HG02610 (cell line): Measurements from ENCODE around the gene MC2R.

ENCODE experiments used
- ATAC-seq: cut with Tn5 transposase; IDR thresholded peaks from one replicate; pipeline ENCODE4 v1.9.1; 2021; ENCODE audit warnings: mild to moderate bottlenecking, moderate library complexity; ENCODE audit not compliant: unreplicated experiment

The MC2R gene

GRCh38 chr18:13915391-13915790 is at the start of gene MC2R:
Gene MC2R (minus strand): TSS chr18:13915536. CDS start chr18:13885518, 30,018 bp downstream.
- ATAC-seq, result no peak

- ATAC-seq, result no peak
Measured at GRCh38 chr18:13945811-13946210, 30.5 kb upstream of the MC2R start.

- no peak for ATAC-seq
Measured at GRCh38 chr18:13943338-13943737, 28.0 kb upstream of the MC2R start.

- ATAC-seq, result no peak
Measured at GRCh38 chr18:13940326-13940725, 25.0 kb upstream of the MC2R start.

GRCh38 chr18:13934676-13935075 is 19.3 kb upstream of the MC2R start:
- ATAC-seq, result no peak

- ATAC-seq, result no peak
Measured at GRCh38 chr18:13934058-13934457, 18.7 kb upstream of the MC2R start.

- ATAC-seq, result no peak
Measured at GRCh38 chr18:13932285-13933025, 17.1 kb upstream of the MC2R start.

GRCh38 chr18:13930964-13931363 is 15.6 kb upstream of the MC2R start:
- ATAC-seq, result no peak

- no peak for ATAC-seq
Measured at GRCh38 chr18:13923221-13923620, 7.9 kb upstream of the MC2R start.

GRCh38 chr18:13918898-13919297 is 3.6 kb upstream of the MC2R start:
- no peak for ATAC-seq

GRCh38 chr18:13917401-13917800 is 2.1 kb upstream of the MC2R start:
- ATAC-seq, result no peak

GRCh38 chr18:13916559-13916958 is 1.2 kb upstream of the MC2R start:
- ATAC-seq, result no peak

- no peak for ATAC-seq
Measured at GRCh38 chr18:13915995-13916431, 677 bp upstream of the MC2R start.

- no peak for ATAC-seq
Measured at GRCh38 chr18:13914756-13915155, 580 bp downstream of the MC2R start.

GRCh38 chr18:13914170-13914569 is 1.2 kb downstream of the MC2R start:
- ATAC-seq, result no peak

- no peak for ATAC-seq
Measured at GRCh38 chr18:13913205-13913604, 2.1 kb downstream of the MC2R start.

GRCh38 chr18:13912601-13913000 is 2.7 kb downstream of the MC2R start:
- ATAC-seq, result no peak

GRCh38 chr18:13910986-13911385 is 4.3 kb downstream of the MC2R start:
- no peak for ATAC-seq

- no peak for ATAC-seq
Measured at GRCh38 chr18:13910501-13910900, 4.8 kb downstream of the MC2R start.

- no peak for ATAC-seq
Measured at GRCh38 chr18:13909141-13909940, 6.0 kb downstream of the MC2R start.

GRCh38 chr18:13900633-13901032 is 14.7 kb downstream of the MC2R start:
- no peak for ATAC-seq

- ATAC-seq, result no peak
Measured at GRCh38 chr18:13895505-13896033, 19.8 kb downstream of the MC2R start.
